Measurements from ENCODE around the gene MRPL49. TPM values are rescaled to one million over a fixed set of nuclear protein-coding genes. Genes with fewer than 3 reads are reported as not detected.

Gene MRPL49
- total RNA-seq, 2 experiments from 2014 or later = 53.0 to 53.3 TPM

DNA sequence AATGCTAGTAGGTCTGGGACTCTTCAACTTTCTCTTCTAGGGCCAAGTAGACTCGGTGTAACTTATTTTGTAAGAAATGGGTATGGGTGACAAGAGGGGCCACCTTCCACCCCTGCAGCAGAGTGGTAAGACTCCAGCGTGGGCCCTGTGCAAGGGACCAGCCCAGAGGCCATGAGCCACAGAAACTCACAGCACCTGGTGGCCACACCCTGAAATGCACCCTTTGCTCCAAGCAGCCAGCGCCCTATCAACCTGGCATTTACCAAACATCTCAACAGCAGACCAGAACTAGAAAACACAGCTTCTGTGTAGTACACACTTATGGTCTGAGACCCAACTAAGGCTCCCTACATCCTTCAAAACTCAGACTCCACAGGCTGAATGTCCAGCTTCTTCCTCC is 44.0 kb upstream of the MRPL49 start:
- Mint-ChIP-seq H3K4me1 (ENCODE audit: low read depth) (peaks cover 13% of the 10 kb centered on the region), H3K27me3 (no peaks in the 10 kb centered on the region), H3K27ac (peak overlapping the region; percentile 37), H3K36me3 (ENCODE audit: low read depth) (no peaks in the 10 kb centered on the region), H3K9me3 (no peaks in the 10 kb centered on the region), H3K4me3 (peak overlapping the region; percentile 7)
- intact Hi-C loops (cut with DNase I, micrococcal nuclease) = loop anchor here (1.0 kb wide), 3 partner anchors 51 to 65 kb away; partner anchors contain the start of genes ARL2 (in 1 of the 2) and SNX15 (in 1 of the 2)
- Histone ChIP-seq H3K4me1 (ENCODE audit: insufficient read depth, low read length) (peaks cover 13% of the 10 kb centered on the region), H3K27me3 (ENCODE audit: control insufficient read depth in 1 of 2, insufficient read depth in 2 of 2, low read length in 2 of 2) (no peaks in the 10 kb centered on the region), H3K9me3 (ENCODE audit: control insufficient read depth in 1 of 2, insufficient read depth in 1 of 2, low read length in 2 of 2) (no peaks in the 10 kb centered on the region), H3K36me3 (ENCODE audit: insufficient read depth, low read length) (no peaks in the 10 kb centered on the region), H3K4me3 (ENCODE audit: low read length) (no peak overlapping the region), H3K27ac (ENCODE audit: low read depth in 1 of 2, low read length in 2 of 2) (no peak overlapping the region)
- POLR2A ChIA-PET = interaction anchor here (1.7 kb wide), 1 partner anchor 57 kb away, joined by 6 read pairs; no protein-coding TSS in a partner anchor
- TF ChIP-seq, protein P1, sequence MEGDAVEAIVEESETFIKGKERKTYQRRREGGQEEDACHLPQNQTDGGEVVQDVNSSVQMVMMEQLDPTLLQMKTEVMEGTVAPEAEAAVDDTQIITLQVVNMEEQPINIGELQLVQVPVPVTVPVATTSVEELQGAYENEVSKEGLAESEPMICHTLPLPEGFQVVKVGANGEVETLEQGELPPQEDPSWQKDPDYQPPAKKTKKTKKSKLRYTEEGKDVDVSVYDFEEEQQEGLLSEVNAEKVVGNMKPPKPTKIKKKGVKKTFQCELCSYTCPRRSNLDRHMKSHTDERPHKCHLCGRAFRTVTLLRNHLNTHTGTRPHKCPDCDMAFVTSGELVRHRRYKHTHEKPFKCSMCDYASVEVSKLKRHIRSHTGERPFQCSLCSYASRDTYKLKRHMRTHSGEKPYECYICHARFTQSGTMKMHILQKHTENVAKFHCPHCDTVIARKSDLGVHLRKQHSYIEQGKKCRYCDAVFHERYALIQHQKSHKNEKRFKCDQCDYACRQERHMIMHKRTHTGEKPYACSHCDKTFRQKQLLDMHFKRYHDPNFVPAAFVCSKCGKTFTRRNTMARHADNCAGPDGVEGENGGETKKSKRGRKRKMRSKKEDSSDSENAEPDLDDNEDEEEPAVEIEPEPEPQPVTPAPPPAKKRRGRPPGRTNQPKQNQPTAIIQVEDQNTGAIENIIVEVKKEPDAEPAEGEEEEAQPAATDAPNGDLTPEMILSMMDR (IDR thresholded peaks at IDR 0.05) = peak; percentile 71
- DNase-seq (peak; percentile 60 to 87 (median 72)), ATAC-seq (ENCODE audit: poor library complexity) (peak; percentile 100)
- CTCF ChIA-PET = interaction anchor here (0.9 to 1.0 kb wide), 3 partner anchors 18 to 234 kb away, joined by 3 to 4 read pairs (median 3); partner anchors contain the start of genes ARL2, CDC42BPG and VPS51

GRCh38 chr11:65078786-65079342 is 43.3 kb upstream of the MRPL49 start:
- Histone ChIP-seq H3K9me3 (ENCODE audit: control insufficient read depth in 1 of 2, insufficient read depth in 1 of 2, low read length in 2 of 2) (no peaks in the 10 kb centered on the region), H3K27ac (ENCODE audit: low read depth in 1 of 2, low read length in 2 of 2) (no peak overlapping the region), H3K27me3 (ENCODE audit: control insufficient read depth in 1 of 2, insufficient read depth in 2 of 2, low read length in 2 of 2) (no peaks in the 10 kb centered on the region), H3K4me1 (ENCODE audit: insufficient read depth, low read length) (peaks cover 20% of the 10 kb centered on the region), H3K36me3 (ENCODE audit: insufficient read depth, low read length) (no peaks in the 10 kb centered on the region), H3K4me3 (ENCODE audit: low read length) (no peak overlapping the region)
- ChIA-PET CTCF (interaction anchor here (0.9 to 1.0 kb wide), 3 partner anchors 17 to 235 kb away, joined by 3 to 4 read pairs (median 3); partner anchors contain the start of genes ARL2, CDC42BPG and VPS51), POLR2A (no interaction called here)
- TF ChIP-seq, protein P1 (IDR thresholded peaks at IDR 0.05) = no peak
- no peak for DNase-seq
- ATAC-seq (ENCODE audit: poor library complexity) = no peak
- no peaks in the 10 kb centered on the region for H3K9me3 Mint-ChIP-seq
- H3K4me1 Mint-ChIP-seq (ENCODE audit: low read depth) = peaks cover 20% of the 10 kb centered on the region
- no peak overlapping the region for H3K4me3 Mint-ChIP-seq
- no peaks in the 10 kb centered on the region for H3K27me3 Mint-ChIP-seq
- peak overlapping the region; percentile 37 for H3K27ac Mint-ChIP-seq
- intact Hi-C loops (cut with DNase I, micrococcal nuclease) = loop anchor here (1.0 kb wide), 3 partner anchors 52 to 66 kb away; partner anchors contain the start of genes ARL2 (in 1 of the 2) and SNX15 (in 1 of the 2)
- H3K36me3 Mint-ChIP-seq (ENCODE audit: low read depth) = peaks cover 2% of the 10 kb centered on the region

GRCh38 chr11:65083134-65083833 is 38.8 kb upstream of the MRPL49 start:
- Histone ChIP-seq H3K27ac (ENCODE audit: low read depth in 1 of 2, low read length in 2 of 2) (peak overlapping the region; percentile 86 to 97), H3K36me3 (ENCODE audit: insufficient read depth, low read length) (peaks cover 37% of the 10 kb centered on the region), H3K27me3 (ENCODE audit: control insufficient read depth in 1 of 2, insufficient read depth in 2 of 2, low read length in 2 of 2) (no peaks in the 10 kb centered on the region), H3K9me3 (ENCODE audit: control insufficient read depth in 1 of 2, insufficient read depth in 1 of 2, low read length in 2 of 2) (no peaks in the 10 kb centered on the region), H3K4me3 (ENCODE audit: low read length) (peak overlapping the region; percentile 80), H3K4me1 (ENCODE audit: insufficient read depth, low read length) (peaks cover 28% of the 10 kb centered on the region)
- no peak for ATAC-seq (ENCODE audit: poor library complexity)
- no peaks in the 10 kb centered on the region for H3K27me3 Mint-ChIP-seq
- H3K36me3 Mint-ChIP-seq (ENCODE audit: low read depth) = peaks cover 41% of the 10 kb centered on the region
- H3K4me1 Mint-ChIP-seq (ENCODE audit: low read depth) = peaks cover 38% of the 10 kb centered on the region
- H3K4me3 Mint-ChIP-seq = peak overlapping the region; percentile 98
- DNase-seq = no peak
- TF ChIP-seq, protein P1 (IDR thresholded peaks at IDR 0.05) = no peak
- H3K27ac Mint-ChIP-seq = peak overlapping the region; percentile 97
- CTCF ChIA-PET = interaction anchor here (0.9 to 1.7 kb wide), 2 partner anchors 11 to 69 kb away, joined by 4 to 5 read pairs; partner anchors contain the start of gene ARL2
- POLR2A ChIA-PET = interaction anchor here (0.9 to 2.2 kb wide), 6 partner anchors 13 to 52 kb away, joined by 3 to 9 read pairs (median 6); partner anchors contain the start of genes FAU, MRPL49, SAC3D1 and TM7SF2
- H3K9me3 Mint-ChIP-seq = no peaks in the 10 kb centered on the region
- intact Hi-C loops (cut with DNase I, micrococcal nuclease) = loop anchor here in 1 of 2 experiments (5.0 to 10.0 kb wide), 3 partner anchors 161 to 1262 kb away; partner anchors contain the start of genes B4GAT1, BRMS1, CDC42BPG and PPP2R5B
